Naive thymus-derived CD4-positive, alpha-beta T cell (primary cell): ENCODE data around the gene SRPX. TPM values are rescaled to one million over a fixed set of nuclear protein-coding genes. Genes with fewer than 3 reads are reported as not detected.

Experiments
- ATAC-seq: fragments of 150-1000 bp; cut with Tn5 transposase; 2 replicates; pipeline ENCODE4 v1.10.0; 2021; ENCODE audit warnings: mild to moderate bottlenecking, moderate library complexity
- CTCF ChIA-PET: fragments of 350-600 bp; sonication (Branson Sonifier 250); formaldehyde crosslinking; loops from one replicate; lab custom pipeline; 2021; ENCODE audit warnings: antibody characterized with exemption; lab: Charles Lee
- POLR2A ChIA-PET: fragments of 350-600 bp; sonication (Branson Sonifier 250); formaldehyde crosslinking; loops from one replicate; lab custom pipeline; 2021; ENCODE audit warnings: antibody characterized with exemption, inconsistent platforms; lab: Charles Lee
- DNase-seq, 9 donors: peaks; one replicate each; pipeline versions ENCODE4 v3.0.0 to v3.0.0-alpha.2; 2020 to 2022; ENCODE audit warnings: mixed read lengths in 1 of 9
- H3K27ac ChIP-seq: one replicate; pipeline ENCODE4 v1.7.0; 2013; ENCODE audit warnings: mild to moderate bottlenecking, low read depth, low read length, moderate library complexity
- H3K27me3 ChIP-seq, 2 donors: one replicate each; pipeline ENCODE4 v1.7.0; 2013; ENCODE audit warnings: low read length in 2 of 2, mild to moderate bottlenecking in 2 of 2, moderate library complexity in 2 of 2; ENCODE audit not compliant: control insufficient read depth in 2 of 2, insufficient read depth in 2 of 2
- H3K36me3 ChIP-seq, 3 experiments: 1 replicate in 2 of 3; 2 replicates in 1 of 3; pipeline ENCODE4 v1.7.0; 2013; ENCODE audit warnings: low read length in 3 of 3, mild to moderate bottlenecking in 3 of 3, moderate library complexity in 1 of 3; ENCODE audit not compliant: insufficient read depth in 3 of 3, control insufficient read depth in 2 of 3
- H3K4me1 ChIP-seq, 2 donors: one replicate each; pipeline ENCODE4 v1.7.0; 2013; ENCODE audit warnings: low read length in 2 of 2, mild to moderate bottlenecking in 2 of 2, moderate library complexity in 1 of 2; ENCODE audit not compliant: control insufficient read depth in 2 of 2, insufficient read depth in 2 of 2
- H3K4me3 ChIP-seq: 2 replicates; pipeline ENCODE4 v1.7.0; 2013; ENCODE audit warnings: mild to moderate bottlenecking, low read length
- H3K9me3 ChIP-seq, 3 experiments: 1 replicate in 2 of 3; 2 replicates in 1 of 3; pipeline ENCODE4 v1.7.0; 2013; ENCODE audit warnings: low read length in 3 of 3; ENCODE audit not compliant: control insufficient read depth in 2 of 3
- H3K27ac Mint-ChIP-seq, 9 donors: one replicate each; pipeline ENCODE4 v1.8.0; 2020 to 2022; ENCODE audit warnings: mixed read lengths in 9 of 9, mild to moderate bottlenecking in 8 of 9, moderate library complexity in 5 of 9, inconsistent platforms in 2 of 9
- H3K27me3 Mint-ChIP-seq, 5 donors: one replicate each; pipeline ENCODE4 v1.8.0; 2021 to 2022; ENCODE audit warnings: mixed read lengths in 5 of 5, mild to moderate bottlenecking in 1 of 5
- H3K36me3 Mint-ChIP-seq, 5 donors: one replicate each; pipeline ENCODE4 v1.8.0; 2020 to 2022; ENCODE audit warnings: mixed read lengths in 5 of 5, mild to moderate bottlenecking in 3 of 5, inconsistent platforms in 1 of 5
- H3K4me1 Mint-ChIP-seq, 7 donors: one replicate each; pipeline ENCODE4 v1.8.0; 2020 to 2022; ENCODE audit warnings: mixed read lengths in 7 of 7, mild to moderate bottlenecking in 3 of 7, inconsistent platforms in 1 of 7
- H3K4me3 Mint-ChIP-seq, 10 donors: one replicate each; pipeline ENCODE4 v1.8.0; 2020 to 2022; ENCODE audit warnings: mild to moderate bottlenecking in 10 of 10, mixed read lengths in 10 of 10, moderate library complexity in 6 of 10, inconsistent platforms in 2 of 10
- H3K9me3 Mint-ChIP-seq, 11 donors: one replicate each; pipeline ENCODE4 v1.8.0; 2020 to 2022; ENCODE audit warnings: mixed read lengths in 11 of 11, mild to moderate bottlenecking in 4 of 11, inconsistent platforms in 1 of 11, moderate library complexity in 1 of 11
- intact Hi-C, 2 donors: fragments of 100-400 bp; cut with micrococcal nuclease; formaldehyde crosslinking; loops; one replicate each; pipeline ENCODE4 v1.15.1; 2023
- polyA plus RNA-seq, 2 donors: library from polyadenylated mRNA; unstranded; fragments of 300-500 nt; fragmentation: Illumina TruSeq; gene quantifications; one replicate each; pipeline ENCODE4 v1.2.3, GENCODE V29; 2021
- total RNA-seq, 6 experiments: library from RNA in 5 of 6; stranded (reverse) in 5 of 6; gene quantifications; 1 replicate in 5 of 6; 2 replicates in 1 of 6; pipeline ENCODE4 v1.2.3 and lab custom pipeline; 2021 to 2026

The SRPX gene
- total and polyA plus RNA-seq, 7 experiments from 2014 or later, result not detected

GRCh38 chrX:38124000-38124399 is 96.7 kb downstream of the SRPX start:
- Histone ChIP-seq H3K27ac (no peak overlapping the region), H3K4me3 (no peak overlapping the region), H3K36me3 (no peaks in the 10 kb centered on the region), H3K27me3 (no peaks in the 10 kb centered on the region), H3K9me3 (no peaks in the 10 kb centered on the region), H3K4me1 (no peaks in the 10 kb centered on the region)
- H3K4me1 Mint-ChIP-seq, result no peaks in the 10 kb centered on the region
- H3K4me3 Mint-ChIP-seq, result no peak overlapping the region
- no peaks in the 10 kb centered on the region for H3K36me3 Mint-ChIP-seq
- ATAC-seq (no peak), DNase-seq (no peak)
- H3K27me3 Mint-ChIP-seq, result no peaks in the 10 kb centered on the region
- ChIA-PET POLR2A (no interaction called here), CTCF (no interaction called here)
- H3K27ac Mint-ChIP-seq, result no peak overlapping the region
- intact Hi-C loops, result no loop called here
- no peaks in the 10 kb centered on the region for H3K9me3 Mint-ChIP-seq

GRCh38 chrX:38117485-38117884 is 103.2 kb downstream of the SRPX start:
- H3K9me3 Mint-ChIP-seq, result peaks cover 0 to 8% (median 0%) of the 10 kb centered on the region in 11 donors
- ATAC-seq, result no peak
- H3K27ac Mint-ChIP-seq, result no peak overlapping the region
- H3K4me1 Mint-ChIP-seq, result no peaks in the 10 kb centered on the region
- Histone ChIP-seq H3K27me3 (no peaks in the 10 kb centered on the region), H3K4me3 (no peak overlapping the region), H3K27ac (no peak overlapping the region), H3K9me3 (no peaks in the 10 kb centered on the region), H3K36me3 (no peaks in the 10 kb centered on the region), H3K4me1 (no peaks in the 10 kb centered on the region)
- CTCF ChIA-PET, result no interaction called here
- peaks cover 0 to 6% (median 4%) of the 10 kb centered on the region in 5 donors for H3K27me3 Mint-ChIP-seq
- intact Hi-C loops, result no loop called here
- H3K36me3 Mint-ChIP-seq, result no peaks in the 10 kb centered on the region
- POLR2A ChIA-PET, result no interaction called here
- no peak overlapping the region for H3K4me3 Mint-ChIP-seq
- DNase-seq, result no peak

- DNase-seq, result no peak
- Mint-ChIP-seq H3K27ac (no peak overlapping the region), H3K9me3 (peaks cover 0 to 8% (median 0%) of the 10 kb centered on the region in 11 donors), H3K36me3 (no peaks in the 10 kb centered on the region), H3K4me1 (no peaks in the 10 kb centered on the region), H3K27me3 (peaks cover 0 to 11% (median 4%) of the 10 kb centered on the region in 5 donors), H3K4me3 (no peak overlapping the region)
- CTCF ChIA-PET, result no interaction called here
- no peak for ATAC-seq
- Histone ChIP-seq H3K27me3 (no peaks in the 10 kb centered on the region), H3K9me3 (no peaks in the 10 kb centered on the region), H3K36me3 (no peaks in the 10 kb centered on the region), H3K27ac (no peak overlapping the region), H3K4me3 (no peak overlapping the region), H3K4me1 (no peaks in the 10 kb centered on the region)
- intact Hi-C loops, result no loop called here
- POLR2A ChIA-PET, result no interaction called here
Measured at GRCh38 chrX:38116706-38117105, 104.0 kb downstream of the SRPX start.

GRCh38 chrX:38112566-38112965 is 108.1 kb downstream of the SRPX start:
- Mint-ChIP-seq H3K4me1 (no peaks in the 10 kb centered on the region), H3K27me3 (peaks cover 0 to 11% (median 2%) of the 10 kb centered on the region in 5 donors)
- intact Hi-C loops, result no loop called here

GRCh38 chrX:38111196-38111595 is 109.5 kb downstream of the SRPX start:
- intact Hi-C loops, result no loop called here
- ChIA-PET POLR2A (no interaction called here), CTCF (no interaction called here)
- no peak for ATAC-seq
- no peak for DNase-seq
- H3K36me3 ChIP-seq, result no peaks in the 10 kb centered on the region
- H3K27me3 ChIP-seq, result no peaks in the 10 kb centered on the region
- Mint-ChIP-seq H3K4me1 (no peaks in the 10 kb centered on the region), H3K36me3 (no peaks in the 10 kb centered on the region), H3K27ac (no peak overlapping the region), H3K4me3 (no peak overlapping the region), H3K27me3 (peaks cover 0 to 11% (median 0%) of the 10 kb centered on the region in 5 donors), H3K9me3 (peaks cover 0 to 8% (median 0%) of the 10 kb centered on the region in 11 donors)
- no peak overlapping the region for H3K27ac ChIP-seq
- no peak overlapping the region for H3K4me3 ChIP-seq
- no peaks in the 10 kb centered on the region for H3K9me3 ChIP-seq
- no peaks in the 10 kb centered on the region for H3K4me1 ChIP-seq

More at GRCh38 chrX:38112566-38112965, 108.1 kb downstream of the SRPX start:
- Histone ChIP-seq H3K27me3 (no peaks in the 10 kb centered on the region), H3K4me1 (no peaks in the 10 kb centered on the region), H3K27ac (no peak overlapping the region), H3K4me3 (no peak overlapping the region), H3K9me3 (no peaks in the 10 kb centered on the region), H3K36me3 (no peaks in the 10 kb centered on the region)
- CTCF ChIA-PET, result no interaction called here
- peaks cover 0 to 8% (median 0%) of the 10 kb centered on the region in 11 donors for H3K9me3 Mint-ChIP-seq
- no peak overlapping the region for H3K4me3 Mint-ChIP-seq
- DNase-seq (no peak), ATAC-seq (no peak)
- POLR2A ChIA-PET, result no interaction called here
- H3K27ac Mint-ChIP-seq, result no peak overlapping the region
- H3K36me3 Mint-ChIP-seq, result no peaks in the 10 kb centered on the region

- ChIA-PET CTCF (no interaction called here), POLR2A (no interaction called here)
- no peaks in the 10 kb centered on the region for H3K27me3 ChIP-seq
- peaks cover 0 to 4% (median 0%) of the 10 kb centered on the region in 11 donors for H3K9me3 Mint-ChIP-seq
- intact Hi-C loops, result no loop called here
- no peak overlapping the region for H3K4me3 ChIP-seq
- peaks cover 0 to 11% (median 0%) of the 10 kb centered on the region in 5 donors for H3K27me3 Mint-ChIP-seq
- no peaks in the 10 kb centered on the region for H3K4me1 Mint-ChIP-seq
- no peak overlapping the region for H3K27ac ChIP-seq
- H3K27ac Mint-ChIP-seq, result no peak overlapping the region
- H3K9me3 ChIP-seq, result no peaks in the 10 kb centered on the region
- H3K4me1 ChIP-seq, result no peaks in the 10 kb centered on the region
- no peaks in the 10 kb centered on the region for H3K36me3 ChIP-seq
- H3K36me3 Mint-ChIP-seq, result no peaks in the 10 kb centered on the region
- DNase-seq (no peak), ATAC-seq (no peak)
- H3K4me3 Mint-ChIP-seq, result no peak overlapping the region
Measured at GRCh38 chrX:38110231-38110630, 110.4 kb downstream of the SRPX start.

- no peaks in the 10 kb centered on the region for H3K36me3 ChIP-seq
- POLR2A ChIA-PET, result no interaction called here
- intact Hi-C loops, result no loop called here
- no peaks in the 10 kb centered on the region for H3K36me3 Mint-ChIP-seq
- H3K27ac Mint-ChIP-seq, result no peak overlapping the region
- DNase-seq, result no peak
- no peaks in the 10 kb centered on the region for H3K27me3 ChIP-seq
- H3K4me1 Mint-ChIP-seq, result no peaks in the 10 kb centered on the region
- no peak for ATAC-seq
- H3K9me3 ChIP-seq, result no peaks in the 10 kb centered on the region
- H3K4me3 Mint-ChIP-seq, result no peak overlapping the region
- H3K27me3 Mint-ChIP-seq, result peaks cover 0 to 10% (median 0%) of the 10 kb centered on the region in 5 donors
- peaks cover 0 to 4% (median 0%) of the 10 kb centered on the region in 11 donors for H3K9me3 Mint-ChIP-seq
- no peak overlapping the region for H3K27ac ChIP-seq
- H3K4me3 ChIP-seq, result no peak overlapping the region
- CTCF ChIA-PET, result no interaction called here
- H3K4me1 ChIP-seq, result no peaks in the 10 kb centered on the region
Measured at GRCh38 chrX:38109042-38109898, 111.4 kb downstream of the SRPX start.
